HUES64 (cell line): Measurements from ENCODE around the gene BMF.

Experiments
- H3K27ac ChIP-seq: 2 replicates; pipeline ENCODE4 v1.7.0; 2013; ENCODE audit warnings: low read depth, low read length, inconsistent platforms
- H3K27me3 ChIP-seq: 2 replicates; pipeline ENCODE4 v1.6.1; 2013; ENCODE audit warnings: mild to moderate bottlenecking, low read length; ENCODE audit not compliant: insufficient read depth
- H3K36me3 ChIP-seq: 2 replicates; pipeline ENCODE4 v1.6.1; 2013; ENCODE audit warnings: mild to moderate bottlenecking, low read length; ENCODE audit not compliant: insufficient read depth
- H3K4me1 ChIP-seq: 2 replicates; pipeline ENCODE4 v1.6.1; 2013; ENCODE audit warnings: mild to moderate bottlenecking, low read length, moderate library complexity; ENCODE audit not compliant: insufficient read depth
- H3K4me3 ChIP-seq: 2 replicates; pipeline ENCODE4 v1.5.1; 2013; ENCODE audit warnings: mild to moderate bottlenecking, low read length, moderate library complexity
- H3K9ac ChIP-seq: 2 replicates; pipeline ENCODE4 v1.6.1; 2013; ENCODE audit warnings: mild to moderate bottlenecking, low read depth, low read length
- H3K9me3 ChIP-seq: 2 replicates; pipeline ENCODE4 v1.6.1; 2013; ENCODE audit warnings: low read depth, low read length; ENCODE audit not compliant: insufficient read depth
- WGBS: fragments of 150-250, 120-280 bp; methylation state at CpG from one replicate; pipeline ENCODE4 v1.1.7; 2013; ENCODE audit warnings: missing lambda C conversion rate; 5-methylcytosine and 5-hydroxymethylcytosine counted together

The BMF gene

DNA sequence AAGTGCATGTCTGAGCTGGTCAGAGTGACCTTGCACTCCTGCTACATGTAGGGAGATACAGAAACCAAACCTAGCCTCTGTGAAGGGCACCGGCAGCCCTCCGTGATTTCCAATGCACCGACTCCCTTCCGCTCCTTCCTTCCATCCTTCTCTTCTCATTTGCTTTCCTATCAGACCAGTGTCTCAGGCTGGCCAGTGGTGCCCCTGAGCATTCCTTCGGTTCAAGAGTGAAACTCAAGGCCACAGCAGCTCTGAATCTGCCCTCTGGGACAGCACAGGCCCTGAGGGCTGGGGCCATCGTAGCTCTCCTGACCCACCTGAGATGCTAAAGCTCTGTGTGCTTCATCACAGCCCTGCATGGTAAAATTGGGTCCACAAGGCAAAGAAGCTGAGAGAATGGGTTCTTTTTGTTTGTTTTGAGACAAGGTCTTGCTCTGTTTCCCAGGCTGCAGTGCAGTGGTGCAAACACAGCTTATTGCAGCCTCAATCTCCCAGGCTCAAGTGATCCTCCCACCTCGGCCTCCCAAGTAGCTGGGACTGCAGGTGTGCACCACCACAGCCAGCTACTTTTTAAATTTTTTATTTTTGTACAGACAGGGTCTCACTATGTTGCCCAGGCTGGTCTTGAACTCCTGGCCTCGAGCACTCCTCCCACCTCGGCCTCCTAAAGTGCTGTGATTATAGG, 2.3 kb upstream of the BMF start:
- H3K4me3 ChIP-seq, result no peak overlapping the region
- no peak overlapping the region for H3K9ac ChIP-seq
- H3K4me1 ChIP-seq, result peaks cover 42% of the 10 kb centered on the region
- WGBS, result 86% methylated on average over 9 of the region's 9 CpGs
- no peaks in the 10 kb centered on the region for H3K36me3 ChIP-seq
- H3K27me3 ChIP-seq, result 0 out of 2 replicates have a peak, but pooled peaks cover 5% of the 10 kb centered on the region
- no peaks in the 10 kb centered on the region for H3K9me3 ChIP-seq
- no peak overlapping the region for H3K27ac ChIP-seq

DNA sequence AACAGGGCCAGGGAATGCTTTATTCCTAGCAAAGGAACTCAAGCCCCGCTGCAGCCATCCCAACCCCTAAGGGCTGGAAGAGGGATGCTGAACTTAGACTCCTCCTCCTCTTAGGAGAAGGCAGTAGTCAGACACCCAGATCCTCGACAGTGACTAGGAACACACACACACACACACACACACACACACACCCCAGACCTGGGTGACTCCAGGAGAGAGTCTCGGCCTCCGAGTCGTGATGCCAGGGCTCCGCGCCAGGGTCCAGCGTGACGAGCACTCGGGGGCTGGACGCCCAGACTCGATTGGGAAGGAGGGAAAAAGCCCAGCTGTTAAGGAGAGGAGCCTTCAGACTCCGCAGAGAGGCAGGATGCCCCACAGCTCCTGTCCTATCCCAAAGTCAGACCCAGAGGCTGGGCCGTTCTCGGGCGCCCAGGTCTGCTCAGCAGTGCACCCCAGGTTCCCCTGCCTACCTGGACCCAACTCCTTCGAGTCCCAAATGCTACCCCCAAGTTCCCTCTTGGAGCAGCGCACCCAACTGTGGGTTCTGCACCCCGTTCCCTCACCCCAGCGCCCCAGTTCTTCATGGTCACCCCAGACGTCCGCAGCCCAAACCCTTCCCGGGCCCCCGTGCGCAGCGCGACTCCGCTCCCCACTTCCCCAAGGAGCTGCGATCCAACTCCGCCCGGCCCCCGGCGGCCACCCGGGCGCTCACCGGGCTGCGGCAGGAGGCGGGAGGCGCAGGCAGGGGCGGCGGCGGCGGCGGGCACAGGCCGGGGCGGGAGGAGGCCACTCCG, 421 bp downstream of the BMF start:
- Histone ChIP-seq H3K36me3 (no peaks in the 10 kb centered on the region), H3K4me1 (peaks cover 58% of the 10 kb centered on the region), H3K4me3 (peak overlapping the region; percentile 83), H3K27ac (no peak overlapping the region), H3K9me3 (no peaks in the 10 kb centered on the region), H3K9ac (peak overlapping the region; percentile 62), H3K27me3 (0 out of 2 replicates have a peak, but pooled peaks cover 5% of the 10 kb centered on the region)
- WGBS, result 1% methylated on average over 47 of the region's 47 CpGs

DNA sequence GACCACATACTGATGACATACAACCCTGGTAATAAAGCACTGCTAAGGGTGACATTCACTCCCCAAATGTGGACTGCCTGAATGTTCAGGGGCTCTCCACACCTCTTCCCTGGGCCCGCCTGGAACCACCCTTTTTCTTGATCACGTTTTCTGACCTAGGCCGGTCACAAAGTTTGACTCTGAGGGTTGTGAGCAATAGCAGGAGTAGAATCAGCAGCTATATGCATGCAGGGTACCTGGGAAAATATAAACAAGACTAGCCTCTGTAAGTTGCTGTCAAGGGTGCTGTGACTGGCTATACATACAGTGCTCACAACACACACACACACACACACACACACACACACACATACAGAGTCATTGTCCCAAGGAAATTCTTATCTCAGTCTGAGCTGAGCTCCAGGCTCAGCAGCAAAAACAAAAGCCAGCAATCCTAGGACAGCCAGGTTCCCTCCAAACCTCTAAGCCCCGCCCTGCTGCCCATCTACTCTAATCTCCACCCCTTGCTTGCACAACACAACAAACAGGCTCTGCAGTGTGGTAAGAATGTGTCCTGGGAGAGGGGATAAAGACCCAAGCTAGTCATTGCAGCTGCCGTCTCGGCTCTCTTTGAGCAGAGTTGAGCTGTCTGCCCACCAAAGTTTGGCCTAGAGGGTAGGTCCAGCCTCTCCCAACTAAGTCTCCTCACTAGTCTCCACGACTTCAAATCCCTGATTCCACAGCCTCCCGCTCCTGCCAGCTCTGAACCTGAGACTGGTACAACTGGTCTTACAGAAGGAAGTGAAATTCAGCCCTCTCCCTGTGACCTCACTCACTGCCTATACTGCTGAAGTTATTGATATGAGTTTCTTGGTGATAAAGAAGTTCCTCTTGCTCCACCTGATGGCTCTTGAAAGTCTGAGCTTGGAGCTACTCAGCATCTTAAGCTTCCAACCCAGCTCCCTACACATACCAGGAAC, 2.2 kb downstream of the BMF start:
- H3K4me1 ChIP-seq, result peaks cover 55% of the 10 kb centered on the region
- peak overlapping the region; percentile 52; the same call in 1 of the 2 replicates for H3K27ac ChIP-seq
- 33% methylated on average over 8 of the region's 8 CpGs for WGBS
- H3K4me3 ChIP-seq, result peak overlapping the region; percentile 83
- H3K9me3 ChIP-seq, result no peaks in the 10 kb centered on the region
- H3K36me3 ChIP-seq, result no peaks in the 10 kb centered on the region
- H3K9ac ChIP-seq, result 0 out of 2 replicates have a peak overlapping the region, but pooled peaks have one; percentile 6
- H3K27me3 ChIP-seq, result 0 out of 2 replicates have a peak, but pooled peaks cover 5% of the 10 kb centered on the region

DNA sequence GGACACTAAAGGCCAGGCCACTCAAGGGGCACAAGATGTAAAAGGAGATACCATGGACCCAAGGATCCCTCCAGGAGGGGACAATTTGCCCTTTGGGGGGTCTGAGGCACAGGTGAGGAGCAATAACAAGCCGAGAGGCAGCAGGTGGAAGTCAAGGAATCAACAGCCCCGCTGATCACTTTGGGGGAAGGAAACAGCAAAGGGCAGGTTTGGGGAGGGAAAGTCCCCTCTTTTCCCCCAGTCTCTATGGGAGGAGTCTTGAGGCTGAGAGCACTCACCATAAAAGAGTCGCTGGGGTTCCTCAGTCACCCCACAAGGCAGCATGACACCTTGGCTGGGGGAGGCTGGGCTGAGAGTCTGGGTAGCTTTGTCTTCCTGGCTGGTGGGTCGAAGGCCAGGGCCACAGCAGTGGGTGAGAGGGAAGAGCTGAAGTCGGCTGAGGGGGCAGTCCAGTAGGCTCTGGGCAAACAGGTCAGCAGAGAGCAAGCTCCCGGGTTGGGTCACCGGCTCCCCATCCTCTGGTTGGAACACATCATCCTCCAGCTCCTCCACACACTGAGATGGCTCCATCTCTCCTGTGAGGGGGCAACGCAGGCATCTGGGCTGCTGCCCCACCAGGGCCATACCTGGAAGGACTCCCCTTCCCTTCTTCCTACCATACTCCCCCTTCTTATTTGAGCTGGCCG, 3.0 kb downstream of the BMF start:
- Histone ChIP-seq H3K4me3 (no peak overlapping the region), H3K9me3 (no peaks in the 10 kb centered on the region), H3K9ac (0 out of 2 replicates have a peak overlapping the region, but pooled peaks have one; percentile 6), H3K4me1 (peaks cover 57% of the 10 kb centered on the region), H3K27ac (peak overlapping the region; percentile 48; the same call in 1 of the 2 replicates), H3K27me3 (0 out of 2 replicates have a peak, but pooled peaks cover 5% of the 10 kb centered on the region), H3K36me3 (no peaks in the 10 kb centered on the region)
- 88% methylated on average over 9 of the region's 9 CpGs for WGBS

DNA sequence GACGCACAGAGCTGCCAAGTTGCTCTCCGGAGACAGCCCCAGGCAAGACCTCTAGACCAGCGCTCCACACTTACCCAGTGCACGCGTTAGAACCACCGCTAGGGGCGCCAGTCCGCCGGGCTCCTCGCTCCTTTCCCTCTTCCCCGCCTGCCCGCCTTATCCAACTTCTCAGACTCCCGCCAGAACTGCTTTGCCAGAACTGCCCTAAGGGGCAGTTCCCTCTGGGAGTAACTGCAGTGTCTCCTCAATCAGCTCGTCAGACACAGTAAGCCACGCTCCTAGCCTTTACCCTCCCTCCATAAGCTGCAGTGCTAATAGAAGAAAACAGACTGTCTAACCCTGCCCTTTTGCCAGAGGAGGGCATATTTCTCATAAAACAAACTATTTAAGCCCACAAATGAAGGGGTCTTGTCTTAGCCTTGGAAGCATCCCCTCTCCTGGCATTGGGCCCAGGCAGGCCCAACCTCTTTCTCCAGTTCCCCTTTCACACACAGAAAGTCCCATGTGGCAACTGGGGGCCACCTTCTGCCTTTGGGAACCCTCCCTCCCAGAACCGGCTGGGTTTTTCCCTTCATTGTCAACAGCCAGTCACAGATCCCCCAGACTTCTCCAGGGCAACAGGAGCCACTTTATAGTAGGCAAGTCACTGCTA, 3.7 kb downstream of the BMF start:
- 7% methylated on average over 16 of the region's 16 CpGs for WGBS
- Histone ChIP-seq H3K27ac (no peak overlapping the region), H3K9me3 (no peaks in the 10 kb centered on the region), H3K36me3 (no peaks in the 10 kb centered on the region), H3K4me3 (no peak overlapping the region), H3K4me1 (peaks cover 64% of the 10 kb centered on the region), H3K27me3 (0 out of 2 replicates have a peak, but pooled peaks cover 5% of the 10 kb centered on the region), H3K9ac (no peak overlapping the region)

DNA sequence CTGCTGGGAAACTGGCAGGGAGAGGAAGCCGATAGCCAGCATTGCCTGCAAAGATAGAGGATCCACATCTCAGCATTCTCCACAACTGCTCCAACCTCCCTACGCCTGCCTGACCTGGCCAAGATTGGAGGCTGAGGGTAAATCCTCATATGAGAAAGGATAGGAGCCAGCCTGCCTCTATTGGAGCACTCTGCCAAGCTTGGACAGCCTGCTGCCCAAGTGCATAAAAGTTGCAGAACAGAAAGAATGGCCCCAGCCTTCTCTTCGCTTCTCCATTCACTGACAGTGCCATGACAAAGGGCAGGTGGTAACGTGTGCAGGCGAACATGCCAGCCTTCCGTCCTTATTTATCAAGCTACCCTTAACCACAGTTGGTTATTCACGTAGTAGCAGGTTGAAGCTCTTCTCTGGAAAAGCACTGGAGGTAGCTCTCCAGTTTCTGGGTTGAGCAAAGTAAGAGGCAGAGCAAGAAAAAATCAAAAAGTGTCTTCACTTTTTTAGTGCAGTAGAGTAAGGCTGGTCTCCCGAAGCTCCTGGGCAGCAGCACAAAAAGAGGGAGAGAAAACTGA, 4.3 kb downstream of the BMF start:
- Histone ChIP-seq H3K9me3 (no peaks in the 10 kb centered on the region), H3K36me3 (no peaks in the 10 kb centered on the region), H3K9ac (no peak overlapping the region), H3K4me1 (peaks cover 63% of the 10 kb centered on the region), H3K27me3 (0 out of 2 replicates have a peak, but pooled peaks cover 5% of the 10 kb centered on the region), H3K4me3 (no peak overlapping the region), H3K27ac (no peak overlapping the region)
- 77% methylated on average over 8 of the region's 8 CpGs for WGBS

DNA sequence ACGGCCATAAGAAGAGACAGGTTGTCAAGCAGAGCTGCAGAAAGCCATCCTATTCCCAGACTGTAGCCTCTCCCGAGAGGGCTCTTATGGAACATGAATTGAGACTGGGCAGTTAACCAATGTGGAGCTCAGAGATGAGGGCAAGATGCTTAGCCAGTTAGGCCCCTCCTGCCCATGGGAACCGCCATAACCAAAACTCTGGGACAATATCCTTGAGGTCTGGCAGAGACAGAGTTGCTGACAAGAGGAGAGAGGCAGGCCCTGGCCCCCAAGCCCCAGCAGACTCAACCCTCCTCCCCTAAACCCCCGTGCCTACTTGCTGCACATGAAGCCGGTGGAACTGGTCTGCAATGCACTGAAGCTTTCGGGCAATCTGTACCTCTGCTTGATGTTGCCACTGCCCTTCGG, 4.8 kb downstream of the BMF start:
- H3K9ac ChIP-seq, result peak overlapping the region; percentile 53; the same call in 1 of the 2 replicates
- H3K36me3 ChIP-seq, result no peaks in the 10 kb centered on the region
- peak overlapping the region; percentile 39 for H3K4me3 ChIP-seq
- H3K9me3 ChIP-seq, result no peaks in the 10 kb centered on the region
- WGBS, result 90% methylated on average over 7 of the region's 7 CpGs
- H3K27me3 ChIP-seq, result 0 out of 2 replicates have a peak, but pooled peaks cover 5% of the 10 kb centered on the region
- no peak overlapping the region for H3K27ac ChIP-seq
- peaks cover 67% of the 10 kb centered on the region for H3K4me1 ChIP-seq

DNA sequence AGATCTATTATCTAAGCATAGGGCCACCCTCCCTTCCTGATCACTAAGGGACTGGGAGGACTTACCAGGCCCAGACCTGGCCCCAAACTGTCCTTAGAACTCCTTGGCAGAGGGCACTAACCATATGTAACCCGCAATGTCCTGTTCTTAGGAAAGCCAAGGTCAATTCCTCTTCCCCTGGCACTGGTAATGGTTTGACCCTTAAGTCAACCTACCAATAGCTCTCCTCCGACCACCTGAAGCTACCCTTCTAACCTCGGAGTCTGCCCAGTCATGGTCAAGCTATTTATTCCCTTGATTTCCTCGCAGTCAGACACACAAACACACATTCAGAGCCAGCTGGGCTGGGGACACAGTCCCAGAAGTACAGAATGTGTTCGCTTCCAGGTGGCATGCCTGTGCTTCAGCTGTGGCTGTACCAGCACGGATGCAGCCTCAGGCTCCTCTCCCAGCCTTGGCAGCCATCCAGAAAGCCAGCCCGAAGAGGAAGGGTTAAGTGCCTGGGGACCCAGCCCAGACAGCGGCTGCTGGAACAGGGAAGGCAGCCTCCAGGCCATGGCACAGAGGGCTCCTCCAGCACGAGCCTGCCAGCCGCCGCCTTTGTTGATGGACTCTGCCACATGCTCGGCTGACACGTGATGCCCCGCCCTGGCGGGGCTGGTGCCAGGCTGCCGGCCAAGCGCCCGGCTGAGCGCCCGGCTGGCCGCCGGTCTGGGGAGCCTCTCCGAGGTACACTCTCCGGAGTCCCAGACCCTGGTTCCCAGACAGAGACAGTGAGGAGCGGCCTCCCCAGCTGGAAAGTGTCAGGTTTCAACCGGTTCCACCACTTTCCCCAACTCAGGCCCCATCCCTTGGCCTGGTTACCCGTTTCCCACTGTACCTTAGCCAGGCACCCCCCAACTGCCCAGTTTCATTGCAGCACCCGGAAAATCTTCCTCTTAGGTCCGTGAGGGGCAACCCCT, 5.5 kb downstream of the BMF start:
- WGBS, result 63% methylated on average over 29 of the region's 29 CpGs
- peak overlapping the region; percentile 53 for H3K9ac ChIP-seq
- no peaks in the 10 kb centered on the region for H3K36me3 ChIP-seq
- peaks cover 74% of the 10 kb centered on the region for H3K4me1 ChIP-seq
- H3K27ac ChIP-seq, result no peak overlapping the region; the same call in 1 of the 2 replicates
- 0 out of 2 replicates have a peak, but pooled peaks cover 5% of the 10 kb centered on the region for H3K27me3 ChIP-seq
- no peaks in the 10 kb centered on the region for H3K9me3 ChIP-seq
- H3K4me3 ChIP-seq, result peak overlapping the region; percentile 39
